AML-193 (cell line): Measurements from ENCODE around the gene ERC1.
A peak's percentile ranks its signal among the peaks of the same experiment; 100 is the strongest.
"Not testable (repeated sequence)": the region's sequence is repeated elsewhere in the genome, so short reads cannot be mapped to it uniquely, and the experiment has no call there.

Experiments used
- DNase-seq, 2 experiments: peaks; one replicate each; lab custom pipeline; 2025; lab: John Stamatoyannopoulos, UW

Gene ERC1

DNA sequence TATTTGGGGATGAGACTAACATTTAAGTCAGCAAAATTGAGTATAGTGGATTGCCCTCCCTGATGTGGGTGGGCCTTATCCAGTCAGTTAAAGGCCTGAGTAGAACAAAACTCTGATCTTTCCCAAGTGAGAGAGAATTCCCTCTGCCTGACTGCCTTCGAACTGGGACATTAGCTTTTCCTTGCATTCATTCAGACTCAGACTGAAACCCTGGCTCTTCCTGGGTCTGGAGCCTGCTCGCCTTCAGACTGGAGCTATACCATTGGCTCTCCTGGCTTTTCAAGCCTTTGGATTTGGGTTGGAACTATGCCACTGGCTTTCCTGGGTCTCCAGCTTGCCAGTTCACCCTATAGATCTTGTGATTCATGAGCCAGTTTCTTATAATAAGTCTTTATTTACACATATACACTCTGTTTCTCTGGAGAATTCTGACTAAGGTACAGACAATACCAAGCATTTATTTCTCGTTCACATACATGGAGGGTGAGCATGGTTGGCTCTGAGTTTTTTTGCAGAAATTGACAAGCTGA is 296.5 kb downstream of the ERC1 start:
- no peak for DNase-seq

DNA sequence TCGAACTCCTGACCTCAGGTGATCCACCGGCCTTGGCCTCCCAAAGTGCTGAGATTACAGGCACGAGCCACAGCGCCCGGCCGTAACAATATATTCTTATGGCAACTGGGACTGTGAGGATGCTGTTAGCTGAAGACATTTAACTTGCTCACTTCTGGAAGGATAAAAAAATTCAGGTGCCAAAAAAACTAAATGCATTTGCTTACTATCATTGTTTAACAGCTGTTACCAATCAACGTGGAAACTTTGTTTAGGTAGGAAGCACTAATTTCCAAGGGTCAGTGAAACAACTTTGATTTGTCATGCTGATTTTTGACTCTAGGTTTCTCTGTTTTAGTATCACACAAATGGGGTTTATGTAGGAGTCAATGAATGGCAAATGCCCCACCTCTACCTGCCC is 297.3 kb downstream of the ERC1 start:
- DNase-seq = no peak

DNA sequence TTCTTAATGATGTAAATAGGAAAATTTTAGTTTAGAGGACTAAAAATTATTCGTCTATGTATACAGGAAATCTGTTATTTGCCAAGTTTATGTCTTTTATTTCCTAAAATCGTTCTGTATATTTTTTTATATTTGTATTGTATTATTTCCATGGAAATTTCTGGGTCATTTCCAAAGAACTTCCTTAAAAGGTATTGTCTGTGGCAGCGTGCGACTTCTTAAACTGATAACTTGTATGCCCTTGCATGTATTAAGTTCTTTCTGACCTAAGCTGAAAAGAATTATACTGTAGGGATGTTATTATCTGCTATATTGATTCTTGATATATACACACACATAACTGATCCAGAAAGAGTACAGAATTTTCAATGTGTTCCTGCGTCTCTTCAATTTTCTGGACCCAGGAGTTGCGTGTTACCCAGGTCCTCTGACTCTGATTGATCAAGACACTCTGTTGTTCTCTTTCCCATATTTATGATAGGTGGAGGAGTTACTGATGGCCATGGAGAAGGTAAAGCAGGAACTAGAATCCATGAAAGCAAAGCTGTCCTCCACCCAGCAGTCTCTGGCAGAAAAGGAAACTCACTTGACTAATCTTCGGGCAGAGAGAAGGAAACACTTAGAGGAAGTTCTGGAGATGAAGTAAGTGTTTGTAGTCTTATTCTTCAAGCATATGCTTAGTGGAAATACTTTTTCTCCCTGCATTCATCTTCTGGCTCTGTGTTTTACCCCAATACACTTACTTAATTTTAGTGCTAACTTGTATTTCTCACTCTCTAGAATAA is 298.5 kb downstream of the ERC1 start:
- peak; percentile 70 to 81 for DNase-seq

DNA sequence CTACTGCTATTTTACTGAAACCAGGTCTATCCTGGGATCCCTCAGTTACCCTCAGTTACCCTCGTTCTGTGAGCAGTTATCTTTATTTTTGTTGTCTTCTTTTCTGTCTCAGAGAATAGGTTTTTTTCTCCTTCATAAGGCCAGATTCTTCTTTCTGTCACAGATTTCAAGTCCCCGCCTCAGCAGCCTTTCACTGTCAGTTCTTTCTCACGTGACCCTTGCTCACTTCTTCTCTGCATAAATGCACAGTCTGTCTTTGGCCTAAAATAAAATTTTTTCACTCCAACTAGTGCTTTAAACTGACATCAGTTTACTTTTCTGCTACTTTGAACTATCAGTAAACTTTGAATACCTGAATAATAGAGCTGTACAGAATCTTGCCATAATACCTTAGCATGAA is 299.7 kb downstream of the ERC1 start:
- no peak for DNase-seq

DNA sequence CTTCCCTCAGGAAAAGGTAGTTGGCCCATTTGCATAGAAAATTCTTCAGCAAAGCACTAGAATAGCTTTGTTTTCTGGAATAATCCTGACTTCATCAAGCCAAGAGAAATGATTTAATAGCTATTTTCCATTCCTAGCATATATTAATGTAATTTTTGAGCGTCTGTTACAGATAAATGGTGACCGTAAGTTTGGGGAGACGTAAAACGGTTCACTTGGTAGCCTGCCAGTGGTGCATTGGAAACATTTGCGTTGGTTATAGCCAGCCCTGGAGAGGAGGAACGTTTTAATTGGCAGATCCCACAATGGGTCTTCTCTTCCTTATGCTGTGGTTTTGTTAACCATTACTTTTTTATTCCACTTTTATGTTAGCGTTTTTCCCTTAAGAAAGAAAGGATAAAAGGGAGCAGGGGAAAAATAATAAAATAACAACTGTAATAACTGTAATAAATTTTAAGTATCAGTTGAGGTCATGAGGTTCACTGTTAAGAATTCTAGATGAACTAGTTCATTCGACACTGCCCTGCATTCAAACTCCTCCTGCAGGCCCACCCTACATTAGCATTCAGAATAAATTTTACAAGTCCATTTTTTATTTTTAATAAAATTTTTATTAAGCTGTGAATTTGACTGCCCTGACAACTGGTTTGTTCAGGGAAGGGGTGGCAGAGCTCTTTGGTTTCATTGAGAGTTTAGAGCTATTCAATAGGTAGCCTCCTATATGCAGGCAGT is 300.7 kb downstream of the ERC1 start:
- no peak for DNase-seq

DNA sequence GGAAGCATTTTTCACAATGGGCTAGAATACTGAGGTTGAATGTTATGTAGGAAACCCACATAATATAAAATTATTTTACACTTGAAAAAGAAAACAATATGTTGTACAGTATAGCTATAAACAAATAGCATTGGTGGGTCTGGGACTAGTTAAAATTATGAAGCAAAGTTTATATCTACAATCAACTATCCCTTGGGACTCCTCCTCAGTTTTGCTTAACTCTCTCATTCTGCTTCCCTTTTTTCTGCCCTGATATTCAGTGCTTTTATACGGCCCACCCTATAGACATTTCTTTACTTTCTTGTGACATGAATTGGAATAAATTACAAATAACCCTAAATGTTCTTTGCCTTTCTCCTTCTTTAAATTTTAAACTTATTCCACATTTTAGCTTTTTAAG is 302.9 kb downstream of the ERC1 start:
- DNase-seq = no peak

DNA sequence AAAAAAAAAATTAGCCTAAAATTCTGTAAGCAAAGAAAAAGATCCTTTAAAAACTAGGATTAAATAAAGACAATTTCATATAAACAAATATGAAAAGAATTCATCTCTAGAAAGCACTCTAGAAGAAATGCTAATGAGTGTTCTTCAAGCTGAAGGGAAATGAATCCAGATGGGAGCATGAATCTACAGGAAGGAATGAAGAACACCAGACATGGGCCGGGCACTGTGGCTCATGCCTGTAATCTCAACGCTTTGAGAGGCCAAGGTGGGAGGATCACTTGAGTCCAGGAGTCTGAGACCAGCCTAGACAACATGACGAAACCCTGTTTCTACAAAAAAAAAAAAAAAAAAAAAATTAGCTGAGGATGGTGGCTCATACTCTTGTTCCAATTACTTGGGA is 306.2 kb downstream of the ERC1 start:
- no peak for DNase-seq

DNA sequence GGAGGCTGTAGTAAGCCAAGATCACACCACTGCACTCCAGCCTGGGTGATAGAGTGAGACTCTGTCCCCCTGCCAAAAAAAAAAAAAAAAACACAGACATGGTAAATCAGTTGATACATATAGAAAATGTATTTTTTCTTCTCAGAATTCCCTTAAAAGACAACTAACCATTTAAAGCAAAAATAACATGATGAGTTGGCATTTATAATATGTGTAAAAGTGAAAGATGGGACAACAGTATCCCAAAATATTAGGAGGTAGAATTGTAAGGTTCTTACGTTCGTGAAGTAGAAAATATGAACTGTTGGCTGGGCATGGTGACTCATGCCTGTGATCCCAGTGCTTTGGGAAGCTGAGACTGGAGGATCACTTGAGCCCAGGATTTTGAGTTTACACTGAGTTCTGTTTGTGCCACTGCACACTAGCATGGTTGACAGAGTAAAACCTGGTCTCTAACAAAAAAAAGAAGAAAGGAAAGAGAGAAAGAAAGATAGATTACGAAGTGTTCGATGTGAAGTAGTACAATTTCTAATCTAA is 306.7 kb downstream of the ERC1 start:
- DNase-seq = no peak

DNA sequence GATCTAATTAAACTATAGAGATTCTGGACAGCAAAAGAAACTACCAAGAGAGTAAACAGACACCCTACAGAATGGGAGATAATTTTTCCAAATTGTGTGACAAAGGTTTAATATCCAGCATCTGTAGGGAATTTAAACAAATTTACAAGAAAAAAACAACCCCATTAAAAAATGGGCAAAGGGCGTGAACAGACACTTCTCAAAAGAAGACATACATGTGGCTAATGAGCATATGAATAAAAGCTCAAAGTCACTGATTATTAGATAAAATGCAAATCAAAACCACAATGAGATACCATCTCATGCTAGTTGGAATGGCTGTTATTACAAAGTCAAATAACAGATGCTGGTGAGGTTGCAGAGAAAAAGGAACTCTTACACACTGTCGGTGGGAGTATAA is 309.4 kb downstream of the ERC1 start:
- no peak for DNase-seq

DNA sequence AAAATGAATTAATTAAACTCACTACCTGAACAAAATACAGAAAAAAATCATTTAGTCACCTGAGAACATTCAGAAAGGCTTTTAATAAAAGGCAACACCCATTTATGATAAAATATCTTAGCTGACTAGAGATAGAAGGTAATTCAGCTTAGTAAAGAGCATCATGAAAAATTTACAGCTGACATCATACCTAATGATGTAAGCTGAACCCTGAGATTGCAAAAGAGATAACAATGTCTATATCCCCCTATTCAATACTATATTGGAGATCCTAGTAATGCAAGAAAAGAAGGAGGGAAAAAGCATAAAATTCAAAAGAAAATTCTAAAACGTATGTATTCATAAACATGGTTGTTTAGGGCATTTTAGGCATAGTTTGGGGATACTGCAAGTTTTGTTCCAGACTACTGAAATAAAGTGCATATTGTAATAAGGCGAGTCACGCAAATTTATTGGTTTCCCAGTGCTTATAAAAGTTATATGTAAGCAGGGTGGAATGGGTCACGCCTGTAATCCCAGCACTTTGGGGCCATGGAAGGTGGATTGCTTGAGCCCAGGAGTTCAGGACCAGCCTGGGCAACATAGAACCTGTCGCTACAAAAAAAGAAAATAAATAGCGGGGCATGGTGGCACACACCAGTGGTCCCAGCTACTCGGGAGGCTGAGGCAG is 311.3 kb downstream of the ERC1 start:
- no peak for DNase-seq

DNA sequence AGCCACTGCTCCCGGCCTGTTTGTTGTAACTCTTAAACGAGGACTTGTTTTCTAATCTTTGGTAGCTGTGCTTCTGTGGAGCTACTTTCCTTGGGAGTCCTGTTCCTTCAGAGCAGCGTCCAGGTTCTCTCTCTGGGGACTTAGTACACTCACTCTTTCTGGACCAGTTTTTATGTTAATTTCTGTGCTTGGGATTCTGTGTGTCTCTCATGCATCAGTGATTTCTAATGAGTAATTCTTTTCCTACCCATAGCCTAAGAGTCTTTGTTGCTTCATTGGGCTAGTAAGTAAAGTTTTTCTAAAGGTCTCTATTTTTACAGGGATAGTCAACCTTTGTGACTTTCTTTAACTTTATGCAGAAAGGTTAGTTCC is 314.0 kb downstream of the ERC1 start:
- no peak for DNase-seq

DNA sequence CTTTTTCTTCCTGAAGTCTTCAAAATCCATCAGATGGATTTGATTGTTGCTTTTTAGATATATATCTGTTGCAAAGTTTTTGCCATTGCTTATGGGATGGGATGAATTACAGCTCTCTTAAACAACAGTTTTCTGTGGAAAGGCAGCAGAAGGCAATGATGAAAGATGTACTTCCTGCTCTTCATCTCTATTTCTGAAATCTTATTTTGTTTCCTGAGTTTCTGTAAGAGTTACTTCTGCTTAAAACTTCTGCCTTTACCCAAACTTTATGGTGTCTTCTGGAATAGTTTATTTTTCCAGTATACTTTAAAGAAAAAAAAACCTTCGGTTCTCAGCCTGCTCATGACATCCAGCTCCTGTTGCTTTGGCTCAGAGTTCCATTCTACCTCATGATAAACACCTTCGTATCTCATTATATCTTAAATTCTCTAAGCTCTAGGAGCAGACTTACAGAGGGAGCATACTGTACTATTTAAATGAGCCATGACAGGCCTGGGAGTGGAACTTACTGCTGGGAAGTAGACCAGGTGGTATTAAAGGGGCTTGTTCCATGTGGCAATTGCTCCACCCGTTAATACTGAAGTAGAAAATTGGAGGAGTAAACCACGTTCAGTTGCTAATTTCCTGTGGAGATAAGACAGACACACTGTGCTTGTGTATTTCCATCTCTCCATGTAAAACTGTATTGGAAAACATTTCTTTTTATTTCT is 314.9 kb downstream of the ERC1 start:
- peak; percentile 64 to 73 for DNase-seq

DNA sequence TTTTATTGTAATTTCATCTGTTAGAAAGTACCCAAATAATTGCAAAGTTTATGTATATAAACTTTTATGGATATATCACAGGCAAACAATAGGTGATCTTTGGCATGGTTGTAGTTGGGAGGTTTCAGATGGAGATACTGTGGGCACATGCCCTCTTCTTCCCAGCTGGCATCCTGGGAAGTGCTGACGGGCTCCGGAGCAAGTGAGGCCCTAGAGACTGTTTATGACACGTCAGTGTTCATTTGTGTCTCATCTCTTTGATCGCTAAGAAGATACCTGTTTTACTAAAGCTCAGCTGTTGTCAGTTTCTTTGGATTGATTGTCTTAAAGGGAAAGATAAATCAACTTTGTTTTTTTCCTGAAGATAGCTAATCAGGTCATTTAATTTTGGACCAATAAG is 315.8 kb downstream of the ERC1 start:
- no peak for DNase-seq

DNA sequence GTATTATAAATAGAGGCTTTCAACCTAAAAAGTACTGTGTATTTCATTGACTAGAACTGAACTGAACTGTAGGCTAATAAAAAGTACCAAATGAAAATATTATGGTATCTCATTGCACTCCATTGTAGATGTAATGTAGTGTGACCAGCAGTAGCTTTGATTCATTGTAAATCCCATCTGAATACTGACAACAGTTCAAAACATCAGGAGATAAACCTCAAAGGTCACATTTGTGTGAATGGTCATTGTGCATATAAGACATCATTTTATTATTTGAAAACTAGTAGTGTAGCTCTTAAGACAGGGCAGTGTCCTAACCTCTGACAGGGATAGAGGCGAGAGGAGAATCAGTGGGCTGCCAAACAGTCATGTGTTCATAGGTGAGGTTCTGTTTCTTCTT is 316.8 kb downstream of the ERC1 start:
- DNase-seq = no peak

DNA sequence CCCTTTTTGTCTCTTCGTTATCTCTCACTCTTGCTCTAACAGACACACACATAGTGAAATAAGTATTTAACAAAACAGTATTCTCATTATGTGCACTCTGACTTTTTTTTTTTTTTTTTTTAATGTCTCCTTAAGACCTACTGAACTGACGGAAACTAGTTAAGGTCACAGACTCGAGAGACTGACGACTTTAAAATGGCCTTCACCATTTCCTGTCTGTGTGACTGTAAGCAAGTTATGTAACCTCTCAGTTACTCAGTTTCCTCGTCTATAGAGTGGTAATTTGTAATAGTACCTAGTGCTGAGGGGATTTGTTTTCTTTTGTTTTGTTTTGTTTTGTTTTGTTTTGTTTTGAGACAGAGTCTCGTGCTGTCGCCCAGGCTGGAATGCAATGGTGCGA is 318.6 kb downstream of the ERC1 start:
- DNase-seq = no peak

DNA sequence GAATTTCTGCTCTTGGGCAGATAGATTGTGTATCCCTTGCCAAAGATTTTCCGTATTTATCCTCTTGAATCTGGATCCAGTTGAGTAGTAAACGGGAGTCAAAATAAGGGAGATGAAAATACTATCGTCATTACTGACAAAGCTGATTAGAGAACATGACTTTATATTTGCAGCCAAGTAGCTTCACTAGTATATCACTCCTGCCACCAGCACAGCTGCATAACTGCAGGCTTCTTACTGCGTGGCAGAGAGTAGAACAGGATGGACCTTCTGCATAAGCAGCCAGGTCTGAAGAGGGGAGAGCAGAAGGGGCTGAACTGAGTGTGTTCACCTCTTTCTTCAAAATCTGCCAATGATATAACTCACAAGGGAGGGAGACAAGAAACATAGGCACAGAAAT is 319.6 kb downstream of the ERC1 start:
- no peak for DNase-seq

DNA sequence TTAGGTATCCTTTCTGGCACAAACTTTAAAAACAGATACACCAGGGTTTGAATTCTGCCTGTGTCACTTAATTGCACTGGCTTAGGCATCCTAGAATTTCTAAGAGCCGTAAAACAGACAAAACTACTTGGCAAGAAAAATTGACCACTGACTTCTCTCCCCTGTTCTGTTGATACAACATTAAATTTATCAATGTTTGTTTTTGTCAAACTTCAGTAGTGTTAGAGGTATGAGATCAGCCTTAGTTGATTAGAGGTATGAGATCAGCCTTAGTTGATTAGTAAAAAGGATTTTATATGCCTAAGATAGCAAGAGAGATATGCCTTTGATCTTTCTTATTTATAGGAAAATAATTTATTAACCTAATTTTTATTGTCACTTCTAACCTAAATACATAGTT is 320.1 kb downstream of the ERC1 start:
- no peak for DNase-seq

DNA sequence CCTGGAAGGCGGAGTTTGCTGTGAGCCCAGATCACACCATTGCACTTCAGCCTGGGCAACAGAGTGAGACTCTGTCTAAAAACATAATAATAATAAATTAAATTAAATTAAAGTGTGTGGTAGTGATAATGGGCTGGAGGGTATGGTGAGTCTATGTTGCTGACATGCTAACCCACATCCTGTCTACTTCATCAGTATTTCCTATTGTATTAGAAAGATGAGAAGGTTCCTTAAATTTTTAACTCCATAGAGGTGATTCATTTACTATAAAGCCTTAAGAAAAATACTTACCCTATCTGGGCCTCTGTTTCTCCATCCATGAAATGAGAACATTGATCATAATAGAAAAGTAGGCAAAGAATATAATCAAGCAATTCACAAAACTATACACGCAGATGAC is 322.9 kb downstream of the ERC1 start:
- peak; percentile 48 to 73 for DNase-seq

DNA sequence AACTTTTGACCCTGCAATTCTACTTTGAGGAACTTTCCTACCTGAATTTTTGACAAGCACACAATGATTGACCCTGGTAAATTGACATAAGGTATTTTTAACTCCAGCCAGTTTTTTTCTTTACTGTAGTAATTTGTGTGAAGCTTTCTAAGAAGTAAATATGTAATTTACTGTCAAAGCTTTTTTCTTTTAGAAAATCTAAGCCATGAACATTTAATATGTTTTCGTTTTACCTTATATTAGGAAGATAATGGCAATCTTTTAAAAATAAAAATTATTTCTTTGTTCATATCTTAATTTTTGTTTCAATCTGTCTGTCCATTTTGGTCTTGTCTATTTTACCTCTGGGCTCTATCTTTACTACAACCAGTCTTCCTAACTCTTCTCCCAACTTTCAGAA is 323.5 kb downstream of the ERC1 start:
- no peak for DNase-seq

DNA sequence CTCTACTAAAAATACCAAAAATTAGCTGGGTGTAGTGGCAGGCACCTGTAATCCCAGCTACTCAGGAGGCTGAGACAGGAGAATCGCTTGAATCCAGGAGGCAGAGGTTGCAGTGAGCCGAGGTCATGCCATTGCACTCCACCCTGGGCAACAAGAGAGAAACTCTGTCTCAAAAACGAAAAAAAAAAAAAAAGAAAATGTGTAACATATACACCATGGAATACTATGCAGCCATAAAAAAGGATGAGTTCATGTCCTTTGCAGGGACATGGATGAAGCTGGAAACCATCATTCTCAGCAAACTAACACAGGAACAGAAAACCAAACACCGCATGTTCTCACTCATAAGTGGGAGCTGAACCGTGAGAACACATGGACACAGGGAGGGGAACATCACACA is 326.0 kb downstream of the ERC1 start:
- DNase-seq = not testable (repeated sequence)

DNA sequence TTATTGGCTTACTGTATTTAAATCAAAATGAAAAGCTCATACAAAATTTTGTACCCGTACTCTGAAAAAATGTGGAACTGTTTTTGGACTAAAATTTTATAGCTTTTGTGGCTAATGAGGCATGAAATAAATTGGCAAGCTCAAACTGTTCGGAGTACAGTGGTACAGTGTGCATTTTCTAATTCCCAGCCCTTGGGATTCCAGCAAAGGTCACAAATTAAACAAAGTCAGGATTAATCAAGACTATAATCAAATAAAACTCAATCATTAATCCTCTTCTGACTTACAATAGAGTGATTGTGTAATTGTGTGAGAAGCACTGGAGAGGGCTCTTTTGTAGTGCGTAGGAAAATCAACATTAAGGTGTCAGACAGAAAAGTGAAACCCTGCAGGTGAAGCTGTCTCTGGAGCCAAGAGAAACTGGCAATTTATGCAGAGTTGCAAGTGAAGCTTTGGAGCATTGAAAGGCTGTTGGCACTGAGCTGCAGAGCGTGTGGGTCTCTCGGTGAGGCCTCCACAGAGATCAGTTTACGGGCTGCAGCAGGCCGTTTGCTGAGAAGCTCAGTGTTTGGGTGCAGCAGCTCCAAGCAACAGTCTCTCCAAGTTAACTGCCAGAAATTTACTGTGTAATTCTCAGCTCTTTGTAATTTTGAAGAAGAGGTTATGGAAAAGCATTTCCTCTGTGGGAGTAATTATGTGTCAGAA is 327.5 kb downstream of the ERC1 start:
- DNase-seq = no peak
